Endothelial cell of umbilical vein (primary cell): ENCODE measurements around the gene HDHD3.
"Not testable (repeated sequence)": the region's sequence is repeated elsewhere in the genome, so short reads cannot be mapped to it uniquely, and the experiment has no call there.

Experiments used
- CTCF ChIP-seq, 2 donors: IDR thresholded peaks; 1 replicate in 1 of 2; 2 replicates in 1 of 2; pipeline ENCODE4 v1.5.1; 2011; ENCODE audit warnings: low read length in 2 of 2, mild to moderate bottlenecking in 2 of 2, moderate library complexity in 2 of 2, control low read depth in 1 of 2, inconsistent platforms in 1 of 2, low read depth in 1 of 2; ENCODE audit not compliant: insufficient read depth in 1 of 2; ENCODE audit errors: extremely low read depth in 1 of 2
- EZH2 ChIP-seq: IDR thresholded peaks from 2 replicates; pipeline ENCODE4 v1.6.1; 2012; ENCODE audit warnings: borderline replicate concordance, low read depth, mild to moderate bottlenecking, moderate library complexity, low read length, inconsistent platforms; ENCODE audit not compliant: severe bottlenecking
- FOS ChIP-seq: IDR thresholded peaks from 2 replicates; pipeline ENCODE4 v1.6.1; 2011; ENCODE audit warnings: mild to moderate bottlenecking, low read length, moderate library complexity, borderline replicate concordance; ENCODE audit not compliant: insufficient read depth
- GATA2 ChIP-seq: IDR thresholded peaks from 2 replicates; pipeline ENCODE4 v1.7.0; 2011; ENCODE audit warnings: low read depth, mild to moderate bottlenecking, moderate library complexity, mixed read lengths, low read length; ENCODE audit not compliant: insufficient read length, insufficient read depth
- JUN ChIP-seq: IDR thresholded peaks from 2 replicates; pipeline ENCODE4 v1.6.1; 2011; ENCODE audit warnings: borderline replicate concordance, low read depth; ENCODE audit not compliant: insufficient read length, insufficient read depth
- MAX ChIP-seq: IDR thresholded peaks from 2 replicates; pipeline ENCODE4 v1.6.1; 2011; ENCODE audit not compliant: insufficient read depth, insufficient read length
- MYC ChIP-seq: IDR thresholded peaks from one replicate; pipeline ENCODE4 v1.6.1; 2011; ENCODE audit warnings: mild to moderate bottlenecking, low read depth, low read length
- POLR2A ChIP-seq: IDR thresholded peaks from 2 replicates; pipeline ENCODE4 v1.6.1; 2012; ENCODE audit warnings: low read depth, mild to moderate bottlenecking, control low read depth, low read length
- POLR2AphosphoS5 ChIP-seq: IDR thresholded peaks from 2 replicates; pipeline ENCODE4 v1.6.1; 2012; ENCODE audit warnings: low read depth, mild to moderate bottlenecking, control low read depth, low read length, moderate library complexity; ENCODE audit not compliant: insufficient read depth

GRCh38 chr9:113379829-113380210 lies 3.0 kb upstream of the HDHD3 start:
- not testable (repeated sequence) for TF ChIP-seq EZH2; MYC; CTCF (IDR thresholded peaks at IDR 0.05; ENCODE audit: extremely low read depth in 1 of 2, insufficient read depth in 1 of 2, low read depth in 1 of 2, low read length in 2 of 2); FOS; POLR2A; GATA2; MAX; POLR2AphosphoS5; JUN
